Kidney capillary endothelial cell (primary cell): Measurements from ENCODE around the gene CAPRIN2.

Source experiments
- DNase-seq: peaks from one replicate; pipeline ENCODE4 v3.0.0-alpha.2; 2018; ENCODE audit warnings: low spot score

Gene CAPRIN2

GRCh38 chr12:30701056-30701455 lies 53.7 kb downstream of the CAPRIN2 start:
- DNase-seq: no peak

- DNase-seq: no peak
Observed at GRCh38 chr12:30700216-30700900, 54.4 kb downstream of the CAPRIN2 start.

- no peak for DNase-seq
Observed at GRCh38 chr12:30698346-30698745, 56.4 kb downstream of the CAPRIN2 start.

- DNase-seq: no peak
Observed at GRCh38 chr12:30696943-30697342, 57.8 kb downstream of the CAPRIN2 start.

GRCh38 chr12:30696486-30696885 lies 58.3 kb downstream of the CAPRIN2 start:
- no peak for DNase-seq

- DNase-seq: no peak
Observed at GRCh38 chr12:30696103-30696408, 58.7 kb downstream of the CAPRIN2 start.

- peak; percentile 90 for DNase-seq
Observed at GRCh38 chr12:30695199-30696102, 59.3 kb downstream of the CAPRIN2 start, which contains the start of gene IPO8. Gene IPO8 (minus strand): TSS chr12:30695869. CDS start chr12:30695647, 222 bp downstream.

GRCh38 chr12:30694412-30695198 lies 60.1 kb downstream of the CAPRIN2 start:
- DNase-seq: peak; percentile 38

GRCh38 chr12:30692470-30692869 lies 62.3 kb downstream of the CAPRIN2 start:
- DNase-seq: no peak

- peak; percentile 12 for DNase-seq
Observed at GRCh38 chr12:30691122-30691879, 63.5 kb downstream of the CAPRIN2 start.

- DNase-seq: no peak
Observed at GRCh38 chr12:30687265-30687986, 67.3 kb downstream of the CAPRIN2 start.

GRCh38 chr12:30679241-30679640 lies 75.5 kb downstream of the CAPRIN2 start:
- DNase-seq: no peak

GRCh38 chr12:30678221-30678620 lies 76.5 kb downstream of the CAPRIN2 start:
- no peak for DNase-seq

GRCh38 chr12:30661210-30661609 lies 93.5 kb downstream of the CAPRIN2 start:
- no peak for DNase-seq
